Kidney (tissue), 14 donors: ENCODE data around the gene NLGN2. TPM values are rescaled to one million over a fixed set of nuclear protein-coding genes. Genes with fewer than 3 reads are reported as not detected.
A peak's percentile ranks its signal among the peaks of the same experiment; 100 is the strongest.

Source experiments
- DNase-seq, 5 donors: peaks; one replicate each; pipeline ENCODE4 v3.0.0-alpha.2; 2013 to 2020
- FAIRE-seq: peaks from 2 replicates; lab custom pipeline; 2012; peaks lifted over from hg19 to GRCh38; lab: Jason Lieb, UNC
- H3K27ac ChIP-seq, 2 donors: one replicate each; pipeline ENCODE4 v1.7.0; 2013; ENCODE audit warnings: low read depth in 2 of 2, low read length in 2 of 2, inconsistent platforms in 1 of 2
- H3K27me3 ChIP-seq: one replicate; pipeline ENCODE4 v1.7.1; 2013; ENCODE audit warnings: low read length, inconsistent platforms; ENCODE audit not compliant: control insufficient read depth, insufficient read depth
- H3K36me3 ChIP-seq, 3 donors: one replicate each; pipeline versions ENCODE4 v1.7.0 to v1.7.1; 2013; ENCODE audit warnings: low read length in 3 of 3, control low read depth in 1 of 3, inconsistent platforms in 1 of 3; ENCODE audit not compliant: insufficient read depth in 3 of 3, control insufficient read depth in 2 of 3
- H3K4me1 ChIP-seq, 3 donors: one replicate each; pipeline versions ENCODE4 v1.7.0 to v1.7.1; 2013; ENCODE audit warnings: low read length in 3 of 3, inconsistent platforms in 1 of 3, low read depth in 1 of 3; ENCODE audit not compliant: control insufficient read depth in 2 of 3, insufficient read depth in 2 of 3
- H3K4me3 ChIP-seq, 3 donors: one replicate each; pipeline versions ENCODE4 v1.7.0 to v1.8.1; 2013; ENCODE audit warnings: low read length in 3 of 3, control low read depth in 1 of 3, inconsistent platforms in 1 of 3
- H3K9ac ChIP-seq, 3 donors: one replicate each; pipeline versions ENCODE4 v1.7.0 to v1.7.1; 2013; ENCODE audit warnings: low read length in 3 of 3, control low read depth in 1 of 3, inconsistent platforms in 1 of 3
- H3K9me3 ChIP-seq, 3 donors: one replicate each; pipeline versions ENCODE4 v1.7.0 to v1.7.1; 2013; ENCODE audit warnings: low read length in 3 of 3, control low read depth in 1 of 3, inconsistent platforms in 1 of 3; ENCODE audit not compliant: control insufficient read depth in 2 of 3, insufficient read depth in 1 of 3
- intact Hi-C: fragments of 100-400 bp; cut with DNase I; formaldehyde crosslinking; loops from one replicate; pipeline ENCODE4 v1.11.1; 2022
- polyA plus RNA-seq: library from polyadenylated mRNA; stranded (reverse); fragments of 350-450 nt; fragmentation: Illumina TruSeq; extraction: RNeasy Lipid Tissue Mini Kit (QIAGEN cat#74804); gene quantifications from one replicate; pipeline ENCODE4 v1.2.3, GENCODE V29; 2014; ENCODE audit warnings: low read depth, low replicate concordance; ENCODE audit not compliant: insufficient read depth
- total RNA-seq: library from RNA; stranded (reverse); fragmentation: NEBNext Ultra II Directional; extraction: Animal tissue kit (Norgen Biotek cat#: 25700); gene quantifications from one replicate; pipeline ENCODE4 v1.2.1, GENCODE V29; 2021
- TF ChIP-seq, protein P1 (sequence below): IDR thresholded peaks from 3 replicates; pipeline ENCODE4 v1.5.1; 2012; ENCODE audit warnings: mild to moderate bottlenecking, moderate library complexity, borderline replicate concordance; ENCODE audit not compliant: insufficient read depth; ENCODE audit errors: extremely low read depth
- donor health status: control.
- donor health status: control.
- donor health status: control.
- donor health status: control.
- donor health status: control.
- donor health status: DM: yes; HTN: yes; CAD: no.
- donor health status: Normal renal cell carcinoma (clear cell type).

Gene NLGN2
- total and polyA plus RNA-seq, 2 donors from 2014 or later: 7.3 to 23.4 TPM

DNA sequence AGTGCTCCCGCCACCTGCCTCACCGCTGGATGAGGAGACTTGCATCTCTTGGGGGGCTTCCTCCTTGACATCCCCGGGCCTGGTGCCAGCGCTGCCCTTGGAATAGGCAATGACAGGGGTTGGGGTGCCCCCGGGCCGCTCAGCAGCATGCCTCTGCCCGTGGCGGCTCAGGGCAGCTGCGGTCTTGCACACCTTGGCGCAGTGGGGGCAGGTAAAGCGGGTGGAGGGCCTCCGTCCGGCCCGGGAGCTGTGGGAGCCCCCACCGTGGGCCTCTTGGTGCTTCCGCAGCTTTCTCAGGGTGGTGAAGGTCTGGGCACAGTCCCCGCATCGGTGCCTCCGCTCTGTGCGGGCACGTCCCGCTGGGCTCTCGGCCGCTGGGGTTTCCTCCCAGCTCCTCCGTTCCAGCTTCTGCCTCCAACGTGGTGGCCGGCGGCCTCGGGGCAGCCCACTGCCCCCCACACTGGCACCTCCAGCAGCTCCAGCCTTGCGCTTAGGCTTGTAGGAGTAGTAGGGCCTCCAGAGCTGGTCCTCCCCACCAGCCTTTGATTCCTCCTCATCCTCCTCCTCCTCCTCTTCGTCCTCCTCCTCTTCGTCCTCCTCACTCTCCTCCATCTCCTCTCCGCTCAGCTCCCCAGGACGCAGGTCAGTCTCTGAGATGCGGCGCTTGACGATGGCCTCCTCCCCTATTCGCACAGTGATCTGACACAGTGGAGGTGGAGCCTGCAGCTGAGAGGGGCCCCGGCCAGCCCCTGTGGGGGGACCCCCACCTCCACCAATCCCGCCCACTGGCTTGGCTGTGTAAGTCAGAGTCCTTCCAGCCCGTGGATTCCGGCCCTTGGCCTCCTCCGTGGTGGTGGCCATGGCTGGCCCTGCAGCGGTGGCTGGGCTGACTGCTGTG, 55.1 kb downstream of the NLGN2 start:
- TF ChIP-seq, protein P1, sequence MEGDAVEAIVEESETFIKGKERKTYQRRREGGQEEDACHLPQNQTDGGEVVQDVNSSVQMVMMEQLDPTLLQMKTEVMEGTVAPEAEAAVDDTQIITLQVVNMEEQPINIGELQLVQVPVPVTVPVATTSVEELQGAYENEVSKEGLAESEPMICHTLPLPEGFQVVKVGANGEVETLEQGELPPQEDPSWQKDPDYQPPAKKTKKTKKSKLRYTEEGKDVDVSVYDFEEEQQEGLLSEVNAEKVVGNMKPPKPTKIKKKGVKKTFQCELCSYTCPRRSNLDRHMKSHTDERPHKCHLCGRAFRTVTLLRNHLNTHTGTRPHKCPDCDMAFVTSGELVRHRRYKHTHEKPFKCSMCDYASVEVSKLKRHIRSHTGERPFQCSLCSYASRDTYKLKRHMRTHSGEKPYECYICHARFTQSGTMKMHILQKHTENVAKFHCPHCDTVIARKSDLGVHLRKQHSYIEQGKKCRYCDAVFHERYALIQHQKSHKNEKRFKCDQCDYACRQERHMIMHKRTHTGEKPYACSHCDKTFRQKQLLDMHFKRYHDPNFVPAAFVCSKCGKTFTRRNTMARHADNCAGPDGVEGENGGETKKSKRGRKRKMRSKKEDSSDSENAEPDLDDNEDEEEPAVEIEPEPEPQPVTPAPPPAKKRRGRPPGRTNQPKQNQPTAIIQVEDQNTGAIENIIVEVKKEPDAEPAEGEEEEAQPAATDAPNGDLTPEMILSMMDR: no peak
- H3K4me1 ChIP-seq: peaks cover 0 to 4% (median 3%) of the 10 kb centered on the region in 3 donors
- H3K27me3 ChIP-seq: no peaks in the 10 kb centered on the region
- intact Hi-C loops: no loop called here
- no peak overlapping the region for H3K9ac ChIP-seq
- peak in 1 of 5 donors; percentile 75 for DNase-seq
- no peak overlapping the region for H3K4me3 ChIP-seq
- peaks cover 0 to 9% (median 5%) of the 10 kb centered on the region in 3 donors for H3K36me3 ChIP-seq
- H3K27ac ChIP-seq: no peak overlapping the region
- no peak for FAIRE-seq
- no peaks in the 10 kb centered on the region for H3K9me3 ChIP-seq

DNA sequence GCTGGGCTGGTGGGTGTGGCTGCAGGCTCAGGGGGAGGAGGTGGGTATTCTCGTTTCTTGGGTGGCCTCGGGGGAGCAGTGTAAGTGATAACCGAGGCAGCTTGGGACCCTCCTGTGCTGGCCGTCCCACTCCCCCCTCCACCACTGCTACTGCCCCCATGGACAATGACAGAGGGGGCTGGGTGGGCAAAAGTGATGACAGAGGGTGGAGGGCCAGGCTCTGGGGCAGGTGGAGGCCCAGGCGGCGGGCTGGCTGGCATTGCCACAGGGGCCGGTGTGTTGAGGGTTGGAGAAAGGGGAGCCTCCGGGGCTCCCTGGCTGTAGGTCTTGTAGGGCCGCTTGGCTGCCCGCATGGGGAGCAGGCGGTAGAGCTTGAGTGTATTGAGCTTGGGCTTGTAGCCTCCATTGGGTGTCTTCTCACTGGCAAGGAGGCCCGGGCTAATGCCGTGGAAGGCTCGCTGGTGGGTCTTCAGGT, 55.8 kb downstream of the NLGN2 start:
- Histone ChIP-seq H3K9ac (no peak overlapping the region), H3K36me3 (peaks cover 0 to 9% (median 5%) of the 10 kb centered on the region in 3 donors), H3K27ac (no peak overlapping the region), H3K4me3 (no peak overlapping the region), H3K27me3 (no peaks in the 10 kb centered on the region), H3K4me1 (peaks cover 0 to 4% (median 3%) of the 10 kb centered on the region in 3 donors), H3K9me3 (no peaks in the 10 kb centered on the region)
- intact Hi-C loops: no loop called here
- DNase-seq (no peak), FAIRE-seq (no peak)
- TF ChIP-seq, protein P1: no peak

- Histone ChIP-seq H3K36me3 (peaks cover 0 to 9% (median 5%) of the 10 kb centered on the region in 3 donors), H3K4me3 (no peak overlapping the region), H3K9me3 (no peaks in the 10 kb centered on the region), H3K9ac (no peak overlapping the region), H3K27ac (no peak overlapping the region), H3K4me1 (peaks cover 0 to 6% (median 4%) of the 10 kb centered on the region in 3 donors), H3K27me3 (no peaks in the 10 kb centered on the region)
- TF ChIP-seq, protein P1: no peak
- DNase-seq (no peak), FAIRE-seq (no peak)
- intact Hi-C loops: no loop called here
Observed at GRCh38 chr17:7464081-7464480, 56.4 kb downstream of the NLGN2 start.
